GM19468 (cell line): ENCODE results near the gene APOB.

Experiments used
- ATAC-seq: cut with Tn5 transposase; IDR thresholded peaks from one replicate; pipeline ENCODE4 v1.9.1; 2021; ENCODE audit warnings: mild to moderate bottlenecking, moderate library complexity, moderate number of reproducible peaks; ENCODE audit not compliant: unreplicated experiment; ENCODE audit errors: extremely low read depth

The APOB gene, protein sequence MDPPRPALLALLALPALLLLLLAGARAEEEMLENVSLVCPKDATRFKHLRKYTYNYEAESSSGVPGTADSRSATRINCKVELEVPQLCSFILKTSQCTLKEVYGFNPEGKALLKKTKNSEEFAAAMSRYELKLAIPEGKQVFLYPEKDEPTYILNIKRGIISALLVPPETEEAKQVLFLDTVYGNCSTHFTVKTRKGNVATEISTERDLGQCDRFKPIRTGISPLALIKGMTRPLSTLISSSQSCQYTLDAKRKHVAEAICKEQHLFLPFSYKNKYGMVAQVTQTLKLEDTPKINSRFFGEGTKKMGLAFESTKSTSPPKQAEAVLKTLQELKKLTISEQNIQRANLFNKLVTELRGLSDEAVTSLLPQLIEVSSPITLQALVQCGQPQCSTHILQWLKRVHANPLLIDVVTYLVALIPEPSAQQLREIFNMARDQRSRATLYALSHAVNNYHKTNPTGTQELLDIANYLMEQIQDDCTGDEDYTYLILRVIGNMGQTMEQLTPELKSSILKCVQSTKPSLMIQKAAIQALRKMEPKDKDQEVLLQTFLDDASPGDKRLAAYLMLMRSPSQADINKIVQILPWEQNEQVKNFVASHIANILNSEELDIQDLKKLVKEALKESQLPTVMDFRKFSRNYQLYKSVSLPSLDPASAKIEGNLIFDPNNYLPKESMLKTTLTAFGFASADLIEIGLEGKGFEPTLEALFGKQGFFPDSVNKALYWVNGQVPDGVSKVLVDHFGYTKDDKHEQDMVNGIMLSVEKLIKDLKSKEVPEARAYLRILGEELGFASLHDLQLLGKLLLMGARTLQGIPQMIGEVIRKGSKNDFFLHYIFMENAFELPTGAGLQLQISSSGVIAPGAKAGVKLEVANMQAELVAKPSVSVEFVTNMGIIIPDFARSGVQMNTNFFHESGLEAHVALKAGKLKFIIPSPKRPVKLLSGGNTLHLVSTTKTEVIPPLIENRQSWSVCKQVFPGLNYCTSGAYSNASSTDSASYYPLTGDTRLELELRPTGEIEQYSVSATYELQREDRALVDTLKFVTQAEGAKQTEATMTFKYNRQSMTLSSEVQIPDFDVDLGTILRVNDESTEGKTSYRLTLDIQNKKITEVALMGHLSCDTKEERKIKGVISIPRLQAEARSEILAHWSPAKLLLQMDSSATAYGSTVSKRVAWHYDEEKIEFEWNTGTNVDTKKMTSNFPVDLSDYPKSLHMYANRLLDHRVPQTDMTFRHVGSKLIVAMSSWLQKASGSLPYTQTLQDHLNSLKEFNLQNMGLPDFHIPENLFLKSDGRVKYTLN (N-terminal part only)

DNA sequence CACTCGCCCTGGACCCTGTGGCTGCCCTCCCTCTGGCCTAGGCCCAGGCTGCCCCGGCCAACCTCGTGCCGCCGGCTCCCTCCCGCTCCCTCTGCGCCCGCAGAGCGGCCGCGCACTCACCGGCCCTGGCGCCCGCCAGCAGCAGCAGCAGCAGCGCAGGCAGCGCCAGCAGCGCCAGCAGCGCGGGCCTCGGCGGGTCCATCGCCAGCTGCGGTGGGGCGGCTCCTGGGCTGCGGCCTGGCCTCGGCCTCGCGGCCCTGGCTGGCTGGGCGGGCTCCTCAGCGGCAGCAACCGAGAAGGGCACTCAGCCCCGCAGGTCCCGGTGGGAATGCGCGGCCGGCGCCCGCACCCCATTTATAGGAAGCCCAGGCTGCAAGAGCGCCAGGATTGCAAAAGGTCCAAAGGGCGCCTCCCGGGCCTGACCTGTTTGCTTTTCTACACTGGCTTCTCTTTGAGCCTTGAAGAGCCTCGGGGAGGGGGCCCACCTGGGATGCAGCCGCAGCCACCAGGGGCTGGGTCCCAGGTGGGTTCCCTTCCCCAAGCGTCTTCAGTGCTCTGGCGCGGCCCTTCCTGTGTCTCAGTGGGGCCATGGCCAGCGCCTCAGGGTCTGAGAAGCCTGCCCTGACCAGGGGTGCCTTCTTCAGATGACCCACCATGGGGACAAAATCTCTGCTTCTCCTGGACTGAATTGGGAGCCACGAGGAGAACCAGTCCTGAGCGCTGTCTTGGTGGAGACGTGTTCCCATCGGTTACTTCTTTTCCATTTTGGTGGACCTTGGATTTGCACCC lies at the start of gene APOB:
Gene APOB, minus strand, starts transcription at position 330 of the 789 bp plus-strand sequence. Its CDS starts 128 bp downstream, at position 202.
- ATAC-seq = no peak

DNA sequence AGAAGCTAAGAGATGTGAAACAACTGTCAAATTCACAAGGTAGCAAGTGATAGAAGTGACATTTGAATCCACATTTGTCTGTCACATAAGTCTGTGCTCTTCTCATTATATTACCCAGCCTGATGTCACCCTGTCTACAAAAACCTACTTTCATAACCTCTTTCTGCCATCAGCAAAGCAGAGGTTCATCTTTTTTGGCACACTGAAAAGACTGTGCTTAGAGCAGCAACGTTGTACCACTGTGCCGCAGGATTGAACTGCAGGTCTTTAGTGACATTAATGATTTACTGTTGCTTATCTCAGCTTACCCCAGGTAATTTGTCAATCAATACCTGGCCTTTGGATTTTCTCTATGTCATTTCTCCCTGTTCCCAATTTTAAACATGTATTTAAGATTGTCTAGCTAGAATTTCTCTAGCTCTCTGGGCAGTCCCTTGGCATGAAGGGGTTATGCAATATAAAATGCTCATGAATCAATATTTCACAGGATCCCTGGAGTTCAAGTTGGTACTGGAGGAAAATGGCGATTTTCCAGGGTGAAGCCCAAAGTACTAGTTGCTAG lies 48.5 kb upstream of the APOB start:
- no peak for ATAC-seq

DNA sequence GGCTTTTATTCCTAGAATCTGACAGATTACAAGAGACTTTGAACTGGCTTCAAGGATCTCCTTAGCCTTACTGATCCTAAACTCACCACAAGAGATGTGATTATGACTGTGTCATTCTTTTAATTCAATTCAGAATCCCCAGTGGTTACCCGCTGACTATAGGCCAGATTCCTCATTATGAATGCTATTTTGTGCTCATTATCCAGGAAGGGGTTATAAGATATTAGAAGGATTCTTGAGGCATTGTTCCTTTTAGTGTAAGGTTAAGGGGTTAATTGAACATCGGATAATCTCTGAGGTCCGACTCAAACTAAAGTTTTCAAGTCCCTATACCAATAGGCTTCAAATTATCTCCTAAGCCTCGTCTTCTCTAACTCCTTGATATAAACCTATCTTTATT lies 40.5 kb upstream of the APOB start:
- ATAC-seq = no peak

DNA sequence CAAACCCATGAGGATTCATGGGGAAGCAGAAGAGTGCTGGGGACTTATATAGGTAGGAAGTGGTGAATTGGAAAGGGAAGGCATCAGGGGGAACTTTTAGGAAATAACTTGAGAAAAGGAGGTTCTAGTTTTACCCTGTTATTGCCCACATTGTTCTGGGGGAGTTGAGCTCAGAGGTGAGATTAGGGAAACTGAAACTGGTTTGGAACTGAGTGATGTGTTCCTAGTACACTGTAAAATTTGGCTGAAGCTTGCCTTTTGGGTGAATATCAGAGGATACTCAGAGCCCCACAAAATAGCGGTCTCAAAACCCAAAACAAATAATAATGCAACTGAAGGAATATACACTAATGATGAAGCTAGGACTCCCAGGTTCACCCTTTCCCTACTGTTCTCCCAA lies 39.6 kb upstream of the APOB start:
- no peak for ATAC-seq

DNA sequence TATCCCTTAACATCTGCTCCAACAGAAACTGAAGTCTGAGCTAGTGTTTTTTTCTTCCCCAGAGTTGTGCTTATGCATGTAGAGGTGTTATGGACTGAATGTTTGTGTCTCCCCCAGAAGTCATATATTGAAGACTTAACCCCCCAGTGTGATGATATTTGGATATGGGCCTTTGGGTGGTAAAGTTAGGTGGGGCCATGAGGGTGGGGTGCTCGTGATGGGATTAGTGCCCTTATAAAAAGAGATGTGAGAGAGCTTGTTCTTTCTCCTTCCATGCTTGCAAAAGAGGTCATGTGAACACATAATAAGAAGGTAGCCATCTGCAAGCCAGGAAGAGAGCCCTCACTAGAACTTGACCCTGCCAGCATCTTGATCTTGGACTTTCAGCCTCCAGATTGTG lies 34.4 kb upstream of the APOB start:
- no peak for ATAC-seq

DNA sequence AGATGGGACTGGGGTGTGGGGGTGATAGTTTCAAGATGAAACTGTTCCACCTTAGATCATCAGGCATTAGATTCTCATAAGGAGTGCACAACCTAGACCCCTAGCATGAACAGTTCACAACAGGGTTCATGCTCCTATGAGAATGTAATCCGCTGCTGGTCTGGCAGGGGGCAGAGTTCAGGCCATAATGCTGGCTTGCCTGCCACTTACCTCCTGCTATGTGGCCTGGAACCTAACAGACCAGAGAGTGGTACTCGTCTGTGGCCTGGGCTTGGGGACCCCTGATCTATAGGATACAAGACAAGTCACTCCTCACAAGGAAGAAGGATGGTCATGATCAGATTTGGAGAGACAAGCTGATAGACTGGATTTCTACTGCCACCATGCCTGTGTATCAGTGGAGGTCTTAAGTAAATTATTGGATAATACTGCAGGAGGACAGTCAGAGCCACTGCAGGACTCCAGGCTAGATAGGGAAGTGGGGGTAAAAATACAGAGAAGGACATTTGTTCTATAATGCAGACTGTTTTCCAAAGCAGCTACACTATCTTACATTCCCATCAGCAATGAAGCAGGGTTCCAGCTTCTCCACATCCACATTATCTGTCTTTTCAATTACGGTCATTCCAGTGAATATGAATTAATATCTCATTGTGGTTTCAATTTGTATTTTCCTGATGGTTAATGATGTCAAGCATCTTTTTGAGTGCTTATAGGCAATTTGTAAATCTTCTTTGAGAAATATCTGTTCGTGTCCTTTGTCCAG lies 28.8 kb upstream of the APOB start:
- ATAC-seq = no peak

DNA sequence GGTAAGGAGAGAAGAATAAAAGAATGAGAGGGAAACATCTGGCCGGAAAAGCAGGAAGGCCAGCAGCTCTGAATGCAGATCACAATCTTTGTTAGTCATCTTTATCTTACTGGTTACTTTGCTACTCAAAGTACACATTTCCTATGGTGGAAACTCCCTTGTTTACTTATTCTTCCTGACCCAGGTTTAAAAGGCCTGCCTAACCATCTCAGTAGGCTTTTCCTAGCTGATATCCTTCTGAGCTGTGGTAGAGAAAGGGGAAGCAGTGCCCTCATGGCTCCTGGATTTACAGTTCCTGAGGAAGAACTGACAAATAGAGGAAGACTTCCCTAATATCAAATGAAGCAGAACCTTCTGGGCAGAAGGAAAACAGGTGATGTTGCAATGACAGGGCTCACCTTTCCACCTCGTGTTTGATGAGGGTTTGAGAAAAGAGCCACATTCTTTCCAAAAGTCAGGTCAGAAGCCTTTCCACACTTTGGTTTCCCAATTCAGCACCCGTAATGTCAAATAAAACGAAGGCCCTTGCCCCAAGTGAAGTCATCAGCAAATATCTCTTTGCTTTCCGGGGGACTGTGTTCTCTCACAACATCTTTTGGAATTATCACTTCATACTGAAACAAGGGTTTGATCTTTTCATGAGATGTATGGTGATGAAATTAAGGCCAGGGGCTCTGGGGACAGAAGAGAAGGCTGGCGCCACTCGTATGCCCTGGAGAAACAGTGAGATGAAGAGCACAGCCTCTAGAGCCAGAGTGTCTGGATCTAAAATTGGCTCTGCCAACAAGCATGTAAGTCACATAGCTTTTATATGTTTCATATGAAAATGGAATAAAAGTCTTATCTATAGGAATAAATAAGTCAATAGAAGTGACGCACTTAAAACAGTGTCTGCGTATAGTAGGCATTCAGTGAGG lies 26.7 kb upstream of the APOB start:
- no peak for ATAC-seq

DNA sequence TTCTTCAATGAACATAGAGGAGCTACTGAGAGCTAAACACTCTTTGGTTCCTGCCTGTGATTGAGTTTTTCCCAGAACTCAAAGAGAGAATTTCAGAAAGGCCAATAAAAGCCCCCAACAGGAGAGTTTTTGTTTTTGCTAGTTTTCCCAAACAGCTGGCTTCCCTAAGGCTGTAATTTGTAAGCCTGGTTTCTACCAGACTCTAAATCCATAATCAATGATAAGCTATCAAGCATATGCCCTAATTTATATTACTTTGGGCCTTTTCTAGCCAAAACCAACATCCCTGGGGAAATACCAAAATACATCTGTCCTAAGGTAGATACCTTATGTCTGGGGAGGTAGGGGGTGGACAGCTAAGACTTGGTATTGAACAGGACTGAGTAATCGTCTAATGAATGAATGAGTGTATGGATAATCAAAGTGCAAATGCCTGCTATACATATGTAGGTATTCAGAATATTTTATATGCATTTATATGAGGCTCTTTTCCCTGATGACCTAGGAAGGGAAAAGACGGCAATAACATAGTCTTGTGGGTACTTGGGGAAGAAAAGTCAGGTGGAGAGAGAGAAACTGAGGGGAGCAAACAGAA lies 26.0 kb upstream of the APOB start:
- no peak for ATAC-seq

DNA sequence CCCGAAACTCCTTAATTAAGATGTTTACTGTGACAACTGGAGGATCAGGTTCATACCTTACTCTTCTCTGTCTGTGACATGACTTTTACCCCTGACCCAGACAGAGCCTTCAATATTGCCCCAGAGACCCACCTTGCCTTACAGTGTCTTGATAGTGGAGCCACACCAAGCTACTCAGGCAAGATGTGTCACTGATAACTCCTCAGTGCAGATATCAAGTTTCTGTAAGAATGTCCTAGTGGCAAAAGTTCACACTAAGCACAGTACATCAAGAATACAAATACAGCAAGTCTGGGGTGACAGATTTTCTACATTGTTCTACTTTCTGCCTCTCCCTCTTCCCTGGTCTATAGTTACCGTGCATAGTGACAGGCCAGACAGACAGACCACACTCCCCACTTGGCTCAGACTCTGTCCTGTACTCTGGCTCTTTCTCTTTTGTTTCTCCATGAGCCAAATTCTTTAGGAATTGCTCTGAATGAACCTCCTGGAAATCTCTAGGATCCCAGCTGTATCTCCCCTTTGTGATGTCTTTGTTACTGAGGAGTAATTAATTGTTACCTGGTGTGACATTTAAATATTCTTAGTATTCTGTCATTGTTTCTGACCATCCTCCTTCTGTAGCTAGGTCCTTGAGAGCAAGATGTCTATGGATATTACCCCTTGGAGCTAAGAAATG lies 24.1 kb upstream of the APOB start:
- ATAC-seq = no peak

DNA sequence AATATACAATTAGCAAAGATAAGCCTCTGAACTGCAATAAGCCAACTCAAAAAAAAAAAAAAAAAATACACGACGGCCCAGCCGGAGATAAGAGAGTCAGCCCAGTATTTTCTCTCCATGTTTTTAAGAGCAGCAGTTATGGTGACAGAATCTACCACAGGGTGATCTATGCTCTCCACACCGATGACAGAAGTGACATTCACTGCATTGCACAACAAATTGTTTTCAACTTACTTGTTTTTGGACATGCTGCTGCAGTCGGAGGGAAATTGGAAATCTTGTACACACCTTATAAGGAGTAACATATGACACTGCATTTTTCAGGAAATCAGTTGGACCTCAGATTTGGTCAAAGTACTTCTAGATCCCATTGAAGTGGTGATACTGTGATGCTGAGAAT lies 23.3 kb upstream of the APOB start:
- ATAC-seq = no peak

DNA sequence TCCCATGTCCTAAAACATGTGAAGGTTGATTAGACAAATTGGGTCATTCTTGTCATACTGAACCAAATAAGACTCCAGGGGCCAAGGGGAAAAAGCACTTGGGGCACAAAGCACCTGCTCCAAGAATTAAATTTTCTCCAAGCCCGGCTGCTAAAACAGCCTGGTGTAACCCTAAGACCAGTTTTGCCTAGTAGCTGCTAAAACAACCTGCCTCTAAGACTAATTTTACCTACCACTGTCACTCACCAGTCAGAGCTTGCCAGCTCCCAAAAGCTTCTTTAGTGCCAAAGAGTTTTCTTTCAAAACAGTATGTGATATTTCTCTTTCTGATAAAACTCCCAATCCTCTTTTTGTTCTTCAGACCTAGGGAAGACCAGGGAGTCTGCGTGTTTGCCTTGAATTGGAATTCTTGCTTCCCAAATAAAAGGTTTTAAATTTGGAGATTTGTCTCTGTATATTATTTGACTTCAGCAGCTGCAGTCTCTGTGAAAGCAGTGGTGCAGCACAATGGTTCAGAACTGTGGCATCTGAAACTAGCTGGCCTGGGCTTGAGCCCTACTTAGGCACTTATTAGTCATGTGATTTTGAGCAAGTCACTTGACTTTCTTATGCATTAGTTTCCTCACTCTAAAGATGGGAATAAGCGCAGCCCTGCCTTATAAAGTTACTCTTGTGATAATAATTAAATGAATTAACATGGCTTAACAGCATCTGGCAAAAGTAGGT lies 16.2 kb upstream of the APOB start:
- ATAC-seq = no peak

DNA sequence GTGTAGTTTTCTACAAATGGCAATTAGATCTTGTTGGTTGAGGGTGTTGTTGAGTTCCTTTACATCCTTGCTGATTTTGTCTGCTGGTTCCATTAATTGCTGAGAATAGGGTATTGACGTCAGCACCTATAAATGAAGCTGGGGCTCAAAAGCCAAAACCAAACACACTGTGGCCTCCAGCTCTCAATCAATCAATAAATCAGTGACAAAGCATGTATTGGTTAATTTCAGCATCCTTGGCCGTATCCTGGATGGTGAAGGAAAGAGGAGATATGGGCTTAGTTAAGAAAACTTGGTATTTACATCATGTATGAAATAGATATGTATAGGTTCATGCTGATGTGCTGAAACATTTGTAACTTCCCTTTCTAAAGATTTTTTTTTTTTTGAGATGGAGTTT lies 13.2 kb upstream of the APOB start:
- no peak for ATAC-seq

DNA sequence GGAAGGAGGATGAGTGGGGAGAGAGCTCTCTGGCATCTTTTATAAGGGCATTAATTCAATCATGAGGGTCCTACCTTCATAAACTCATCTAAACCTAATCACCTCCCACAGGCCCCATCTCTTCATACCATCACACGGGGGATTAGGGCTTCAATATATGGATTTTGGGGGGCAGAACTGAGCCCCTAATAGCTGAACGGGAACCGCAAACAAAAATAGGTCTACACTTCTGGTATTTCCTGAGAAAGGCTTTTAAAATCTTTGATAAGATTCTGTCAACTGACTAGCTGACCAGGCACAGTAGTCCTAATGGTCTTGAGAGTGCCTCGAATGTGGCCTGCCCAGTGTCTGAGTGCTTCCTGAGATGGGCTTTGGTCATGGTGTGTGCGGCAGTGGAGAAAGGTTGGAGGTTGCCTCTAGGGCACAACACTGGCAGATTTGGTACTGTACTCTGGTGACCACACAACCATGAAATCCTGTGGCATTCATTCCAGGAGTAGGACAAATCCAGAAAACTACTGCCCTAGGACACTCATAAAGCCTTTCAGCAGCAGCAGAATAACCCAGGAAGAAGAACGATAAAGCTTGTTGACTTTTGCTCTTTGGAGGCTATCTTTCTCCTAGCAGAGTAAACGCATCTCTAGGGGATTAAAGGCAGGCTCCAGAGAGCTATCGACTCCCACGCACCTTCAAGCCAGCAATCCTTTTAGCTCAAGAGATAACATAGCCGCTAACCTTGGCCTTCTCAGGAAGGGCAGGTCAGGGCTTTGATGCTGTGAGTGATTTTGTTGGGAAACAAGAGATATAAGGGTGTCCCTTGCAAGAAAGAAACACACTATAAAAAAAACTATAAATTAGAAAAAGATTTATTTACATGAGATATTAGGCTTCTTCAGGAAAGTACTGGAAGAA lies 12.3 kb upstream of the APOB start:
- no peak for ATAC-seq

DNA sequence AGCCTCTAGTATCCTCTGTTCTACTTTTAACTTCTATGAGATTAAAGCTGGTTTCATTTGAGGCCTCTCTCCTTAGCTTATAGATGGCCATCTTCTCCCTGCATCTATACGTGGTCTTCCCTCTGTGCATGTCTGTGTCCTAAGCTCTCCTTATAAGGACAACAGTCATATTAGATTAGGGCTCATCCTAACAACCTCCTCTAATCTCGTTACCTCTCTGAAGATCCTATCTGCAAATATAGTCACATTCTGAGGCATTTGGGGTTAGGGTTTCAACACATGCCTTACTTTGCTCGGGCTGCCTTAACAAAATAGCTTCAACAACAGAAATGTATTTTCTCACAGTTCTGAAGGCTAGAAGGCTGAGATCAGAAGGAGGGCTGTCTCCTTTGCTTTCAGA lies 11.6 kb upstream of the APOB start:
- no peak for ATAC-seq

DNA sequence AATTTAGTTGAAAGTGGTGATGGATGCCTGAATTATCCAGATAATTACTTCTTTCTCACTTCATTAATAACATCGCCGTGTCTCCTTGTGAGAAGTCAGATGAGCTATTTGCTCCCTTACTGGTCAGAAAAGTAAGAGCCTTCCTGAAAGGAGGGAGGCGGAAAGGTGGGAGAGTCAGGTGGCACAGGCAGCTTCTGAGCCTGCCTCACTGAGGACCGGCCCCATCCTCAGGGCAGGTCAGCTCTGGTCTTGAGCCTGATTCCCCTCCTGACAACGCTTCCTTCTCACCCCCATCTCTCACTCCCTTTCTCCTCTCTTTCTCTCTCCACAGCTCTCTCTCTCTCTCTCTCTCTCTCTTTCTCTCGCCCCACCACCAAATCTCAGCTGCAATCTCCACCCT lies 10.1 kb upstream of the APOB start:
- ATAC-seq = no peak
